Neural cell (in vitro differentiated cells): Measurements from ENCODE around the gene CACNA1H.

ENCODE experiments used
- EP300 ChIP-seq: fragments of 450-650 bp; conservative IDR thresholded peaks from 2 replicates; pipeline ENCODE4 v1.6.1; 2014; ENCODE audit warnings: antibody characterized with exemption, mild to moderate bottlenecking, moderate library complexity; ENCODE audit not compliant: poor library complexity, severe bottlenecking
- EZH2 ChIP-seq: fragments of 200-600, 300-800 bp; shearing (Covaris generic), sonication (generic); IDR thresholded peaks from 2 replicates; pipeline ENCODE4 v1.6.1; 2014; ENCODE audit warnings: antibody characterized with exemption, low read length, borderline replicate concordance, mild to moderate bottlenecking; ENCODE audit not compliant: insufficient read depth, poor library complexity, severe bottlenecking
- MXI1 ChIP-seq: fragments of 450-650 bp; conservative IDR thresholded peaks from 2 replicates; pipeline ENCODE4 v1.6.1; 2014; ENCODE audit warnings: antibody characterized with exemption, mild to moderate bottlenecking; ENCODE audit not compliant: poor library complexity, severe bottlenecking
- POLR2AphosphoS5 ChIP-seq: IDR thresholded peaks from 2 replicates; pipeline ENCODE4 v1.6.1; 2012
- RAD21 ChIP-seq: fragments of 450-650 bp; conservative IDR thresholded peaks from 2 replicates; pipeline ENCODE4 v1.6.1; 2014; ENCODE audit warnings: antibody characterized with exemption, mild to moderate bottlenecking, moderate library complexity
- REST ChIP-seq: IDR thresholded peaks from 2 replicates; pipeline ENCODE4 v1.6.1; 2012; ENCODE audit warnings: borderline replicate concordance
- SMC3 ChIP-seq: fragments of 450-650 bp; conservative IDR thresholded peaks from 2 replicates; pipeline ENCODE4 v1.6.1; 2014; ENCODE audit warnings: antibody characterized with exemption, mild to moderate bottlenecking, moderate library complexity; ENCODE audit not compliant: poor library complexity
- TAF1 ChIP-seq: IDR thresholded peaks from 2 replicates; pipeline ENCODE4 v1.6.1; 2012; ENCODE audit warnings: low read depth
- TF ChIP-seq, protein P1 (sequence below): fragments of 450-650 bp; IDR thresholded peaks from 2 replicates; pipeline ENCODE4 v1.5.1; 2014; ENCODE audit warnings: antibody characterized with exemption, mild to moderate bottlenecking, moderate library complexity; ENCODE audit not compliant: poor library complexity, severe bottlenecking

- TF ChIP-seq, protein P1, sequence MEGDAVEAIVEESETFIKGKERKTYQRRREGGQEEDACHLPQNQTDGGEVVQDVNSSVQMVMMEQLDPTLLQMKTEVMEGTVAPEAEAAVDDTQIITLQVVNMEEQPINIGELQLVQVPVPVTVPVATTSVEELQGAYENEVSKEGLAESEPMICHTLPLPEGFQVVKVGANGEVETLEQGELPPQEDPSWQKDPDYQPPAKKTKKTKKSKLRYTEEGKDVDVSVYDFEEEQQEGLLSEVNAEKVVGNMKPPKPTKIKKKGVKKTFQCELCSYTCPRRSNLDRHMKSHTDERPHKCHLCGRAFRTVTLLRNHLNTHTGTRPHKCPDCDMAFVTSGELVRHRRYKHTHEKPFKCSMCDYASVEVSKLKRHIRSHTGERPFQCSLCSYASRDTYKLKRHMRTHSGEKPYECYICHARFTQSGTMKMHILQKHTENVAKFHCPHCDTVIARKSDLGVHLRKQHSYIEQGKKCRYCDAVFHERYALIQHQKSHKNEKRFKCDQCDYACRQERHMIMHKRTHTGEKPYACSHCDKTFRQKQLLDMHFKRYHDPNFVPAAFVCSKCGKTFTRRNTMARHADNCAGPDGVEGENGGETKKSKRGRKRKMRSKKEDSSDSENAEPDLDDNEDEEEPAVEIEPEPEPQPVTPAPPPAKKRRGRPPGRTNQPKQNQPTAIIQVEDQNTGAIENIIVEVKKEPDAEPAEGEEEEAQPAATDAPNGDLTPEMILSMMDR, result no peak
- TF ChIP-seq EZH2, result no peak
- TF ChIP-seq SMC3, result no peak
- TF ChIP-seq TAF1, result no peak
- no peak for TF ChIP-seq EP300
- TF ChIP-seq POLR2AphosphoS5, result no peak
- no peak for TF ChIP-seq REST
- no peak for TF ChIP-seq RAD21
- TF ChIP-seq MXI1, result no peak
Observed at GRCh38 chr16:1117926-1118325, 35.0 kb upstream of the CACNA1H start.
